Activated naive CD4-positive, alpha-beta T cell treated with anti-CD3 and anti-CD28 coated beads for 36 hours (primary cell): ENCODE data around the gene SLC6A16. TPM values are rescaled to one million over a fixed set of nuclear protein-coding genes. Genes with fewer than 3 reads are reported as not detected.

Experiments used
- CTCF ChIA-PET: fragments of 350-600 bp; sonication (Branson Sonifier 250); formaldehyde crosslinking; loops from one replicate; lab custom pipeline; 2021; ENCODE audit warnings: antibody characterized with exemption; lab: Charles Lee
- DNase-seq: peaks from one replicate; pipeline ENCODE4 v3.0.0-alpha.2; 2020
- H3K27ac Mint-ChIP-seq: one replicate; pipeline ENCODE4 v1.8.0; 2021; ENCODE audit warnings: mild to moderate bottlenecking, mixed read lengths
- H3K27me3 Mint-ChIP-seq: one replicate; pipeline ENCODE4 v1.8.0; 2021; ENCODE audit warnings: low read depth, mixed read lengths
- H3K36me3 Mint-ChIP-seq: one replicate; pipeline ENCODE4 v1.8.0; 2021; ENCODE audit warnings: low read depth, mixed read lengths
- H3K4me1 Mint-ChIP-seq: one replicate; pipeline ENCODE4 v1.8.0; 2021; ENCODE audit warnings: low read depth, mixed read lengths
- H3K4me3 Mint-ChIP-seq: one replicate; pipeline ENCODE4 v1.8.0; 2021; ENCODE audit warnings: mild to moderate bottlenecking, moderate library complexity, mixed read lengths
- H3K9me3 Mint-ChIP-seq: one replicate; pipeline ENCODE4 v1.8.0; 2021; ENCODE audit warnings: mixed read lengths
- intact Hi-C: fragments of 100-400 bp; cut with micrococcal nuclease; formaldehyde crosslinking; loops from one replicate; pipeline ENCODE4 v1.15.1; 2023
- microRNA-seq: library from miRNA; unstranded; fragments of <30 nt; microRNA quantifications from one replicate; pipeline ENCODE4 v1.2.0, GENCODE V29; 2022; ENCODE audit warnings: borderline microRNAs expressed, borderline replicate concordance
- total RNA-seq, 2 experiments: library from RNA; stranded (reverse); gene quantifications; one replicate each; pipeline ENCODE4 v1.2.3, GENCODE V29; 2021

Gene SLC6A16
- total RNA-seq, 2 experiments from 2014 or later: 0.77 to 0.98 TPM

- Mint-ChIP-seq H3K36me3 (no peaks in the 10 kb centered on the region), H3K27ac (no peak overlapping the region), H3K9me3 (no peaks in the 10 kb centered on the region), H3K4me1 (no peaks in the 10 kb centered on the region), H3K27me3 (peaks cover 2% of the 10 kb centered on the region), H3K4me3 (no peak overlapping the region)
- no peak for DNase-seq
- intact Hi-C loops: no loop called here
- CTCF ChIA-PET: interaction anchor here (1.0 kb wide), 2 partner anchors 22 to 31 kb away, joined by 3 to 4 read pairs; no protein-coding TSS in a partner anchor
Observed at GRCh38 chr19:49243726-49244125, 81.3 kb downstream of the SLC6A16 start.

- no peaks in the 10 kb centered on the region for H3K4me1 Mint-ChIP-seq
- intact Hi-C loops: no loop called here
- CTCF ChIA-PET: interaction anchor here (1.0 kb wide), 1 partner anchor 30 kb away, joined by 4 read pairs; no protein-coding TSS in a partner anchor
- no peaks in the 10 kb centered on the region for H3K36me3 Mint-ChIP-seq
- no peak overlapping the region for H3K27ac Mint-ChIP-seq
- no peak for DNase-seq
- H3K9me3 Mint-ChIP-seq: no peaks in the 10 kb centered on the region
- peaks cover 2% of the 10 kb centered on the region for H3K27me3 Mint-ChIP-seq
- H3K4me3 Mint-ChIP-seq: no peak overlapping the region
Observed at GRCh38 chr19:49243129-49243528, 81.9 kb downstream of the SLC6A16 start.

GRCh38 chr19:49241769-49242168 is 83.2 kb downstream of the SLC6A16 start:
- Mint-ChIP-seq H3K36me3 (no peaks in the 10 kb centered on the region), H3K4me3 (no peak overlapping the region), H3K4me1 (no peaks in the 10 kb centered on the region), H3K27me3 (peaks cover 4% of the 10 kb centered on the region), H3K9me3 (no peaks in the 10 kb centered on the region), H3K27ac (no peak overlapping the region)
- no peak for DNase-seq
- CTCF ChIA-PET: interaction anchor here (1.0 kb wide), 1 partner anchor 43 kb away, joined by 3 read pairs; no protein-coding TSS in a partner anchor
- intact Hi-C loops: no loop called here

Small RNA genes within 50 kb of the gene (microRNA-seq; reads per million reads assigned to microRNA genes)
- gene MIR4324: not detected

Other genes starting within 250 kb of the SLC6A16 start
- 100 to 1,000 TPM; 163 to 166 TPM for gene SNRNP70, start 239.7 kb downstream of the SLC6A16 start, total RNA-seq
- gene LIN7B, start 210.8 kb downstream of the SLC6A16 start, total RNA-seq: 1 to 10 TPM; 3.4 to 3.8 TPM
- gene C19orf73, start 206.0 kb downstream of the SLC6A16 start, total RNA-seq: 1 to 10 TPM; 1.5 to 1.9 TPM
- gene PPFIA3, start 205.6 kb downstream of the SLC6A16 start, total RNA-seq: 1 to 10 TPM; 4.6 to 4.9 TPM
- gene HRC, start 169.8 kb downstream of the SLC6A16 start, total RNA-seq: not detected
- under 1 TPM; 0.22 to 0.62 TPM for gene TRPM4, start 167.4 kb downstream of the SLC6A16 start, total RNA-seq
- gene CD37, start 10.2 kb upstream of the SLC6A16 start, total RNA-seq: 100 to 1,000 TPM; 182 to 189 TPM
- under 1 TPM in 1 of 2 experiments, not detected in 1; 0.20 TPM for gene TEAD2, start 37.2 kb upstream of the SLC6A16 start, total RNA-seq
- gene DKKL1, start 38.7 kb upstream of the SLC6A16 start, total RNA-seq: not detected
- 1 to 10 TPM; 2.4 to 3.2 TPM for gene KASH5, start 63.1 kb upstream of the SLC6A16 start, total RNA-seq
- not detected for gene PTH2, start 98.2 kb upstream of the SLC6A16 start, total RNA-seq
- gene GFY, start 100.2 kb upstream of the SLC6A16 start, total RNA-seq: not detected
- gene SLC17A7, start 116.3 kb upstream of the SLC6A16 start, total RNA-seq: under 1 TPM; 0.12 TPM
- gene PIH1D1, start 126.6 kb upstream of the SLC6A16 start, total RNA-seq: 10 to 100 TPM; 80.7 to 84.4 TPM
- 10 to 100 TPM; 43.4 to 46.8 TPM for gene ALDH16A1, start 128.0 kb upstream of the SLC6A16 start, total RNA-seq
- gene FLT3LG, start 149.0 kb upstream of the SLC6A16 start, total RNA-seq: 10 to 100 TPM; 23.9 to 28.4 TPM
- gene RPL13A, start 162.4 kb upstream of the SLC6A16 start, total RNA-seq: 1,000 to 10,000 TPM; 4,441 to 4,607 TPM
- gene RPS11, start 171.2 kb upstream of the SLC6A16 start, total RNA-seq: 1,000 to 10,000 TPM; 3,906 to 3,945 TPM
- 10 to 100 TPM; 15.7 to 17.1 TPM for gene FCGRT, start 187.5 kb upstream of the SLC6A16 start, total RNA-seq
- gene RCN3, start 202.8 kb upstream of the SLC6A16 start, total RNA-seq: 1 to 10 TPM; 6.7 to 7.2 TPM